ENCODE results near the gene SQSTM1.
"Not testable (repeated sequence)": the region's sequence is repeated elsewhere in the genome, so short reads cannot be mapped to it uniquely, and the experiment has no call there.

The SQSTM1 gene

DNA sequence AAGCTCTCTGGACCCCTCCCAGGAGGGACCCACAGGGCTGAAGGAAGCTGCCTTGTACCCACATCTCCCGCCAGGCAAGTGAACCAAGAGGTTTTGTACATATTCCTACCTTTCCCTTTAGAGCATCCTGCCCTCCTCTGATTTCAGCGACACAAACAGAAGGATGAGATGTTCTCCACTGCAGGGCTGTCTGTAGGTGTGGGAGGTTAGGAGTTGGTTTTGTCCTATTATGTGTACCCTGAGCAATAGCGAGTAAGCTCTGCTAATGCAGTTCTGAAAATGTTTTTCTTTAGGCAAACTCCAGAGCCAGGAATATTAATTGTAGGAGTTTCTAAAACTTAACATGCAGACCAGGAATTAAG is 13.0 kb downstream of the SQSTM1 start:
- TF ChIP-seq, protein P1, sequence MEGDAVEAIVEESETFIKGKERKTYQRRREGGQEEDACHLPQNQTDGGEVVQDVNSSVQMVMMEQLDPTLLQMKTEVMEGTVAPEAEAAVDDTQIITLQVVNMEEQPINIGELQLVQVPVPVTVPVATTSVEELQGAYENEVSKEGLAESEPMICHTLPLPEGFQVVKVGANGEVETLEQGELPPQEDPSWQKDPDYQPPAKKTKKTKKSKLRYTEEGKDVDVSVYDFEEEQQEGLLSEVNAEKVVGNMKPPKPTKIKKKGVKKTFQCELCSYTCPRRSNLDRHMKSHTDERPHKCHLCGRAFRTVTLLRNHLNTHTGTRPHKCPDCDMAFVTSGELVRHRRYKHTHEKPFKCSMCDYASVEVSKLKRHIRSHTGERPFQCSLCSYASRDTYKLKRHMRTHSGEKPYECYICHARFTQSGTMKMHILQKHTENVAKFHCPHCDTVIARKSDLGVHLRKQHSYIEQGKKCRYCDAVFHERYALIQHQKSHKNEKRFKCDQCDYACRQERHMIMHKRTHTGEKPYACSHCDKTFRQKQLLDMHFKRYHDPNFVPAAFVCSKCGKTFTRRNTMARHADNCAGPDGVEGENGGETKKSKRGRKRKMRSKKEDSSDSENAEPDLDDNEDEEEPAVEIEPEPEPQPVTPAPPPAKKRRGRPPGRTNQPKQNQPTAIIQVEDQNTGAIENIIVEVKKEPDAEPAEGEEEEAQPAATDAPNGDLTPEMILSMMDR (IDR thresholded peaks at IDR 0.05; ENCODE audit: control insufficient read depth, extremely low read depth, insufficient read depth): no peak
- H3K4me3 ChIP-seq (ENCODE audit: low read depth, low read length): no peak overlapping the region
- DNase-seq (ENCODE audit: low read depth): no peak

DNA sequence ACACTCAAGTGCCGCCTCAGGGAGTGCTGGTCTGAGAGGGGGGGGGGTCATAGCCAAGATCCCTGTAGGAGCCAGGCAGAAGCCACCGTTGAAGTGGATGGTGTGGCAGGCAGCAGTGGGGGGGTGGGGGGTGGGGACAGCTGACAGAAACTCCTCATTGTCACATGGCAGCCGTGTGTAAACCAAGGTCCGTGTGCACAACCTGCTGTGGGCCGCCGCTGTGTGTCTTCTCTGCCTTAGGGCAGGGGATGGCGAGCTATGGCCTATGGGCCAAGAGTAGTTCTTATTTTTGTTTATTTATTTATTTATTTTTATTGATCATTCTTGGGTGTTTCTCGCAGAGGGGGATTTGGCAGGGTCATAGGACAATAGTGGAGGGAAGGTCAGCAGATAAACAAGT is 13.4 kb downstream of the SQSTM1 start:
- DNase-seq (ENCODE audit: low read depth): no peak
- H3K4me3 ChIP-seq (ENCODE audit: low read depth, low read length): no peak overlapping the region
- TF ChIP-seq, protein P1 (IDR thresholded peaks at IDR 0.05; ENCODE audit: control insufficient read depth, extremely low read depth, insufficient read depth): no peak

DNA sequence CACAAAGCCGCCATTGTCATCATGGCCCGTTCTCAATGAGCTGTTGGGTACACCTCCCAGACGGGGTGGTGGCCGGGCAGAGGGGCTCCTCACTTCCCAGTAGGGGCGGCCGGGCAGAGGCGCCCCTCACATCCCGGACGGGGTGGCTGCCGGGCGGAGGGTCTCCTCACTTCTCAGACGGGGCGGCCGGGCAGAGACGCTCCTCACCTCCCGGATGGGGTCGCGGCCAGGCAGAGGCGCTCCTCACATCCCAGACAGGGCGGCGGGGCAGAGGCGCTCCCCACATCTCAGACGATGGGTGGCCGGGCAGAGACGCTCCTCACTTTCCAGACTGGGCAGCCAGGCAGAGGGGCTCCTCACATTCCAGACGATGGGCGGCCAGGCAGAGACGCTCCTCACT is 14.2 kb downstream of the SQSTM1 start:
- not testable (repeated sequence) for H3K4me3 ChIP-seq (ENCODE audit: low read depth, low read length); DNase-seq (ENCODE audit: low read depth)

DNA sequence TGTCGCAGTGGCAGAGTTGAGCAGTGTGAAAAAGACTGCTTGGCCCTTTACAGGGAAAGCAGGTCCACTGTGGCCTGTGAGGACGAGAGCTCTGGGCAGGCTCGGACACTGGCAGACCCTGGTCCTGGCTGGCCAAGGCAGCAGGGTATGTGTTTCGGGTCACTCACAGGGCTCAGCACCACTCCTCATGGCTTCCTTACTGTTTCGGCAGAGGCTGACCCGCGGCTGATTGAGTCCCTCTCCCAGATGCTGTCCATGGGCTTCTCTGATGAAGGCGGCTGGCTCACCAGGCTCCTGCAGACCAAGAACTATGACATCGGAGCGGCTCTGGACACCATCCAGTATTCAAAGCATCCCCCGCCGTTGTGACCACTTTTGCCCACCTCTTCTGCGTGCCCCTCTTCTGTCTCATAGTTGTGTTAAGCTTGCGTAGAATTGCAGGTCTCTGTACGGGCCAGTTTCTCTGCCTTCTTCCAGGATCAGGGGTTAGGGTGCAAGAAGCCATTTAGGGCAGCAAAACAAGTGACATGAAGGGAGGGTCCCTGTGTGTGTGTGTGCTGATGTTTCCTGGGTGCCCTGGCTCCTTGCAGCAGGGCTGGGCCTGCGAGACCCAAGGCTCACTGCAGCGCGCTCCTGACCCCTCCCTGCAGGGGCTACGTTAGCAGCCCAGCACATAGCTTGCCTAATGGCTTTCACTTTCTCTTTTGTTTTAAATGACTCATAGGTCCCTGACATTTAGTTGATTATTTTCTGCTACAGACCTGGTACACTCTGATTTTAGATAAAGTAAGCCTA is 15.7 kb downstream of the SQSTM1 start:
- DNase-seq (ENCODE audit: low read depth): no peak
- TF ChIP-seq, protein P1 (IDR thresholded peaks at IDR 0.05; ENCODE audit: control insufficient read depth, extremely low read depth, insufficient read depth): no peak
- H3K4me3 ChIP-seq (ENCODE audit: low read depth, low read length): no peak overlapping the region

DNA sequence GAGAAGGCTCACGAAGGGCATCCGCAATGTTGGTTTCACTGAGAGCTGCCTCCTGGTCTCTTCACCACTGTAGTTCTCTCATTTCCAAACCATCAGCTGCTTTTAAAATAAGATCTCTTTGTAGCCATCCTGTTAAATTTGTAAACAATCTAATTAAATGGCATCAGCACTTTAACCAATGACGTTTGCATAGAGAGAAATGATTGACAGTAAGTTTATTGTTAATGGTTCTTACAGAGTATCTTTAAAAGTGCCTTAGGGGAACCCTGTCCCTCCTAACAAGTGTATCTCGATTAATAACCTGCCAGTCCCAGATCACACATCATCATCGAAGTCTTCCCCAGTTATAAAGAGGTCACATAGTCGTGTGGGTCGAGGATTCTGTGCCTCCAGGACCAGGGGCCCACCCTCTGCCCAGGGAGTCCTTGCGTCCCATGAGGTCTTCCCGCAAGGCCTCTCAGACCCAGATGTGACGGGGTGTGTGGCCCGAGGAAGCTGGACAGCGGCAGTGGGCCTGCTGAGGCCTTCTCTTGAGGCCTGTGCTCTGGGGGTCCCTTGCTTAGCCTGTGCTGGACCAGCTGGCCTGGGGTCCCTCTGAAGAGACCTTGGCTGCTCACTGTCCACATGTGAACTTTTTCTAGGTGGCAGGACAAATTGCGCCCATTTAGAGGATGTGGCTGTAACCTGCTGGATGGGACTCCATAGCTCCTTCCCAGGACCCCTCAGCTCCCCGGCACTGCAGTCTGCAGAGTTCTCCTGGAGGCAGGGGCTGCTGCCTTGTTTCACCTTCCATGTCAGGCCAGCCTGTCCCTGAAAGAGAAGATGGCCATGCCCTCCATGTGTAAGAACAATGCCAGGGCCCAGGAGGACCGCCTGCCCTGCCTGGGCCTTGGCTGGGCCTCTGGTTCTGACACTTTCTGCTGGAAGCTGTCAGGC is 16.6 kb downstream of the SQSTM1 start:
- DNase-seq (ENCODE audit: low read depth): no peak
- no peak overlapping the region for H3K4me3 ChIP-seq (ENCODE audit: low read depth, low read length)
- TF ChIP-seq, protein P1 (IDR thresholded peaks at IDR 0.05; ENCODE audit: control insufficient read depth, extremely low read depth, insufficient read depth): no peak

DNA sequence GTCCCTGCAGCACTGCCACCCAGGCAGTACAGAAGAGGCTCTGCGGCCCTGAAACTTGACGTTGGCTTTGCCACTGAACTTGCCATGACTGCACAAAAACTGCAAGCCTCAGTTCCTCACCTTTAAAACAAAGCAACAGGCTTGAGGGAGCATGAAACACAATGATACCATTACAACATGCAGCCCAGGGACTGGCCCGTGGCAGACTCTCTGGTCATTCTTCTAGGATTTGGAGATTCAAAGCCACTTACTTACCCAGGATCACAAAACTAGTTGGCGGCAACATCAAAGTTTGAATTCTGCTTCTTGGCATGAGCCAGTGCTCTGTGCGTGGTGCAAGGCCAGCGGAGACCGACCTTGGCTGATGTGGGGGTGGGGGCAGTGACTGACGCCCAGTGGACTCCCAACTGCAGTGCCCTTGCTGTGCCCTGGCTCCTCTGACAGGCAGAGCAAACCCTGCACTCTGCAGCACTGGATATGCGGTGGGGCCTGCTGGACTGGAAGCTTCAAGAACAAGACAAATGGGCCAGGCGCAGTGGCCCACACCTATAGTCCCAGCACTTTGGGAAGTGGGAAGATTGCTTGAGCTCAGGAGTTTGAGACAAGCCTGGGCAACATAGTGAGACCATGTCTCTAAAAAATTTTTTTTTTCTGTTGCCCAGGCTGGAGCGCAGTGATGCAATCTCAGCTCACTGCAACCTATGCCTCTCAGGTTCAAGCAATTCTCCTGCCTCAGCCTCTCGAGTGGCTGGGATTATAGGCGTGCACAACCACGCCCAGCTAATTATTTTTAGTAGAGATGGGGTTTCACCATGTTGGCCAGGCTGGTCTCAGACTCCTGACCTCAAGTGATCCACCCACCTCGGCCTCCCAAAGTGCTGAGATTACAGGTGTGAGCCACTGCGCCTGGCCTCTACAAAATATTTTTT is 18.9 kb downstream of the SQSTM1 start:
- TF ChIP-seq, protein P1 (IDR thresholded peaks at IDR 0.05; ENCODE audit: control insufficient read depth, extremely low read depth, insufficient read depth): no peak
- no peak for DNase-seq (ENCODE audit: low read depth)
- no peak overlapping the region for H3K4me3 ChIP-seq (ENCODE audit: low read depth, low read length)
